ENCODE results near the gene KCNK10.

KCNK10 gene

DNA sequence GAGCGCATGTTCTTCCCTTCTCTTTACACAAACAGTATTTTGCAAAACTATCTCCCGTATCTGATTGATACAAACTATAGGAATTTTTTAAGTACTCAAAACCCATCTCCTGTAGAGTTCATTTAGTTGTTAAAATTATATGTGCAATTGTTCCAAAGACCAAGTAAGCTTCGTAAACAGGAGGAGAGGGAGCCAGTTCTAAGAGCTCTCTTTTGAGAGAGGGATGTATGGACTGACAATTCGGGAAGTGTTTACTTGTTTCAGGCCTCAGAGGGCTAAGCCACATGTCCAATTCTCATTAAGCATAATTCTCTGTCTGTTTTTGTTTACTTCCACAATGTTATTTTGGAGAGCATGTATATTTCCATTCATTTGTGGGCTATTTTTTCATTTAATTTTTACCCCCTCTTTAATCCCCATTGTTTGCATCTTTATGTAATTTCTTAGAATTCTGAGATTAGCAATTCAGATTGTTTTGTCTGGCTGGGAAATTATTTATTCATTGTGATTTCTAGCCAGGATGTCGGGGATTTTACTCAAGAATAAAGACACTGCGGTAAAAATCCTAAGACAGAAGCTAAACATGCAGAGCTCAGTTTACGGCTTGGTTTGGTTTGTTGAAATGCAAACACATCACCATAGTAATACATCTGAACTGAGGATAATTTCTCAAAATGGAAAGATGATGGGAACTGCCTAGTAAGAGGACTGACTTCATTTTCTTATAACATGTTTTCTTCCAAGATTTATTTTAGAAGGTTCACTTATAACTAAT lies 126.8 kb downstream of the KCNK10 start:
- Histone ChIP-seq H3F3A (ENCODE audit: low read depth) (no peaks in the 10 kb centered on the region), H2AFZ (ENCODE audit: low read length) (no peak overlapping the region), H3K9me2 (replicated peaks; ENCODE audit: low read depth, low read length) (no peaks in the 10 kb centered on the region), H3K9me3 (ENCODE audit: insufficient read depth, low read depth, low read length) (no peaks in the 10 kb centered on the region), H4K20me1 (ENCODE audit: insufficient read depth, low read length, poor library complexity, severe bottlenecking) (no peaks in the 10 kb centered on the region), H3K27me3 (ENCODE audit: insufficient read depth, low read length, poor library complexity, severe bottlenecking) (no peaks in the 10 kb centered on the region), H3K4me3 (ENCODE audit: low read length, poor library complexity, severe bottlenecking) (no peak overlapping the region), H3K4me2 (ENCODE audit: low read depth, low read length, poor library complexity, severe bottlenecking) (no peak overlapping the region), H3K79me2 (ENCODE audit: insufficient read depth, low read length) (no peaks in the 10 kb centered on the region), H3K4me1 (ENCODE audit: insufficient read depth, low read length, poor library complexity, severe bottlenecking) (no peaks in the 10 kb centered on the region), H3K36me3 (ENCODE audit: insufficient read depth, low read length) (no peaks in the 10 kb centered on the region), H3K9ac (ENCODE audit: low read depth, low read length, poor library complexity, severe bottlenecking) (no peak overlapping the region)
- TF ChIP-seq EZH2phosphoT487 (IDR thresholded peaks at IDR 0.05; ENCODE audit: borderline replicate concordance) = no peak
- TF ChIP-seq, protein P1, sequence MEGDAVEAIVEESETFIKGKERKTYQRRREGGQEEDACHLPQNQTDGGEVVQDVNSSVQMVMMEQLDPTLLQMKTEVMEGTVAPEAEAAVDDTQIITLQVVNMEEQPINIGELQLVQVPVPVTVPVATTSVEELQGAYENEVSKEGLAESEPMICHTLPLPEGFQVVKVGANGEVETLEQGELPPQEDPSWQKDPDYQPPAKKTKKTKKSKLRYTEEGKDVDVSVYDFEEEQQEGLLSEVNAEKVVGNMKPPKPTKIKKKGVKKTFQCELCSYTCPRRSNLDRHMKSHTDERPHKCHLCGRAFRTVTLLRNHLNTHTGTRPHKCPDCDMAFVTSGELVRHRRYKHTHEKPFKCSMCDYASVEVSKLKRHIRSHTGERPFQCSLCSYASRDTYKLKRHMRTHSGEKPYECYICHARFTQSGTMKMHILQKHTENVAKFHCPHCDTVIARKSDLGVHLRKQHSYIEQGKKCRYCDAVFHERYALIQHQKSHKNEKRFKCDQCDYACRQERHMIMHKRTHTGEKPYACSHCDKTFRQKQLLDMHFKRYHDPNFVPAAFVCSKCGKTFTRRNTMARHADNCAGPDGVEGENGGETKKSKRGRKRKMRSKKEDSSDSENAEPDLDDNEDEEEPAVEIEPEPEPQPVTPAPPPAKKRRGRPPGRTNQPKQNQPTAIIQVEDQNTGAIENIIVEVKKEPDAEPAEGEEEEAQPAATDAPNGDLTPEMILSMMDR (conservative IDR thresholded peaks at IDR 0.05; ENCODE audit: low read length) = no peak

GRCh38 chr14:88195676-88196075 lies 127.4 kb downstream of the KCNK10 start:
- Histone ChIP-seq H3K9ac (ENCODE audit: low read depth, low read length, poor library complexity, severe bottlenecking) (no peak overlapping the region), H3K9me2 (replicated peaks; ENCODE audit: low read depth, low read length) (no peaks in the 10 kb centered on the region), H4K20me1 (ENCODE audit: insufficient read depth, low read length, poor library complexity, severe bottlenecking) (no peaks in the 10 kb centered on the region), H3K4me3 (ENCODE audit: low read length, poor library complexity, severe bottlenecking) (no peak overlapping the region), H3K4me2 (ENCODE audit: low read depth, low read length, poor library complexity, severe bottlenecking) (no peak overlapping the region), H3K4me1 (ENCODE audit: insufficient read depth, low read length, poor library complexity, severe bottlenecking) (no peaks in the 10 kb centered on the region), H2AFZ (ENCODE audit: low read length) (no peak overlapping the region), H3K9me3 (ENCODE audit: insufficient read depth, low read depth, low read length) (no peaks in the 10 kb centered on the region), H3K27me3 (ENCODE audit: insufficient read depth, low read length, poor library complexity, severe bottlenecking) (no peaks in the 10 kb centered on the region), H3K79me2 (ENCODE audit: insufficient read depth, low read length) (no peaks in the 10 kb centered on the region), H3K36me3 (ENCODE audit: insufficient read depth, low read length) (no peaks in the 10 kb centered on the region), H3F3A (ENCODE audit: low read depth) (no peaks in the 10 kb centered on the region)
- no peak for TF ChIP-seq EZH2phosphoT487 (IDR thresholded peaks at IDR 0.05; ENCODE audit: borderline replicate concordance)
- TF ChIP-seq, protein P1 (conservative IDR thresholded peaks at IDR 0.05; ENCODE audit: low read length) = no peak

GRCh38 chr14:88194531-88194930 lies 128.5 kb downstream of the KCNK10 start:
- H3K9me3 ChIP-seq (ENCODE audit: insufficient read depth, low read depth, low read length) = no peaks in the 10 kb centered on the region
- no peaks in the 10 kb centered on the region for H3K36me3 ChIP-seq (ENCODE audit: insufficient read depth, low read length)
- no peaks in the 10 kb centered on the region for H3K79me2 ChIP-seq (ENCODE audit: insufficient read depth, low read length)
- no peaks in the 10 kb centered on the region for H3K4me1 ChIP-seq (ENCODE audit: insufficient read depth, low read length, poor library complexity, severe bottlenecking)
- H3K27me3 ChIP-seq (ENCODE audit: insufficient read depth, low read length, poor library complexity, severe bottlenecking) = no peaks in the 10 kb centered on the region
- H4K20me1 ChIP-seq (ENCODE audit: insufficient read depth, low read length, poor library complexity, severe bottlenecking) = no peaks in the 10 kb centered on the region
- no peak for TF ChIP-seq EZH2phosphoT487 (IDR thresholded peaks at IDR 0.05; ENCODE audit: borderline replicate concordance)
- TF ChIP-seq, protein P1 (conservative IDR thresholded peaks at IDR 0.05; ENCODE audit: low read length) = no peak
- no peaks in the 10 kb centered on the region for H3F3A ChIP-seq (ENCODE audit: low read depth)
- H3K9me2 ChIP-seq (replicated peaks; ENCODE audit: low read depth, low read length) = no peaks in the 10 kb centered on the region
- no peak overlapping the region for H3K9ac ChIP-seq (ENCODE audit: low read depth, low read length, poor library complexity, severe bottlenecking)
- no peak overlapping the region for H2AFZ ChIP-seq (ENCODE audit: low read length)
- no peak overlapping the region for H3K4me3 ChIP-seq (ENCODE audit: low read length, poor library complexity, severe bottlenecking)
- no peak overlapping the region for H3K4me2 ChIP-seq (ENCODE audit: low read depth, low read length, poor library complexity, severe bottlenecking)
